GM18951 (cell line): ENCODE data around the gene MCF2L.
"Not testable (repeated sequence)": the region's sequence is repeated elsewhere in the genome, so short reads cannot be mapped to it uniquely, and the experiment has no call there.

Experiments
- POLR2A ChIP-seq: IDR thresholded peaks from 4 replicates; pipeline ENCODE4 v1.6.1; 2011; ENCODE audit warnings: mild to moderate bottlenecking; ENCODE audit not compliant: insufficient read length, insufficient read depth; ENCODE audit errors: extremely low read depth
- in situ Hi-C: fragments of 300-500 bp; cut with MboI; formaldehyde crosslinking; loops from one replicate; pipeline ENCODE4 v1.12.0; 2022; ENCODE audit warnings: low sequenced_read_pairs, mixed read lengths, inconsistent platforms; ENCODE audit not compliant: unreplicated experiment

MCF2L gene

GRCh38 chr13:113105921-113106452, 137.0 kb downstream of the MCF2L start:
- in situ Hi-C loops = no loop called here
- no peak for TF ChIP-seq POLR2A

DNA sequence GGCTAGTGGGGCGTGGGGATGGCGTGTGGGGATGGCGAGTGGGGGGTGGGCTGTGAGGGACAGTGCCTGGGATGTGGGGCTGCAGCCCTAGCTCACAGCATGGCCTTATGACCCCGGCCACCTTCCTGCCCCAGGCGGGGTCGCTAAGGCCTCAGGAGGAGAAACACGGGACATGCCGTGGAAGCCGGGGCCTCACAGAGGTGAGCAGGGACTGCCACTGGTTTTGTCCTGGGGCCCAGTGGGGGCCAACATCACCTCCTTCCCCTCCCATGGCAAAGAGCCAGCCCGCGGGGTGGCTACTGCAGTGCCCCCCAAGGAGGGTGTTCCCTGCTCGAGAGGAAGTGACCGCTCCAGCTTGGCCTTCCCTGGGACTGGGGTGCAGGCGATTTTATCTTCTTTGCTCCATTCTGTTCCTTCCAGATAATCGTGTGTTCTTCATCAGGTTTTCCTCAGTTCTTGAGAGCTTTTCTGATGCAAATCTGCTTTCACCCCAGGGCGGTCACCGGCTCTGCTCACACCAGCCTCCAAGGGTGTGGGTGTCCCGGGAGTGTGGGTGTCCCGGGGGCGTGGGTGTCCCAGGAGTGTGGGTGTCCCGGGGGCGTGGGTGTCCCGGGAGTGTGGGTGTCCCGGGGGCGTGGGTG, 137.8 kb downstream of the MCF2L start:
- in situ Hi-C loops = no loop called here
- TF ChIP-seq POLR2A = no peak

DNA sequence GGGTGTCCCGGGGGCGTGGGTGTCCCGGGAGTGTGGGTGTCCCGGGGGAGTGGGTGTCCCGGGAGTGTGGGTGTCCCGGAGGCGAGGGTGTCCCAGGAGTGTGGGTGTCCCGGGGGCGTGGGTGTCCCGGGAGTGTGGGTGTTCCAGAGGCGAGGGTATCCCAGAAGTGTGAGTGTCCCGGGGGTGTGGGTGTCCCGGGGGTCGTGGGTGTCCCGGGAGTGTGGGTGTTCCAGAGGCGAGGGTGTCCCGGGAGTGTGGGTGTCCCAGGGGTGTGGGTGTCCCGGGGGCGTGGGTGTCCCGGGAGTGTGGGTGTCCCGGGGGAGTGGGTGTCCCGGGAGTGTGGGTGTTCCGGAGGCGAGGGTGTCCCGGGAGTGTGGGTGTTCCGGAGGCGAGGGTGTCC, 139.5 kb downstream of the MCF2L start:
- in situ Hi-C loops = not testable (repeated sequence)

DNA sequence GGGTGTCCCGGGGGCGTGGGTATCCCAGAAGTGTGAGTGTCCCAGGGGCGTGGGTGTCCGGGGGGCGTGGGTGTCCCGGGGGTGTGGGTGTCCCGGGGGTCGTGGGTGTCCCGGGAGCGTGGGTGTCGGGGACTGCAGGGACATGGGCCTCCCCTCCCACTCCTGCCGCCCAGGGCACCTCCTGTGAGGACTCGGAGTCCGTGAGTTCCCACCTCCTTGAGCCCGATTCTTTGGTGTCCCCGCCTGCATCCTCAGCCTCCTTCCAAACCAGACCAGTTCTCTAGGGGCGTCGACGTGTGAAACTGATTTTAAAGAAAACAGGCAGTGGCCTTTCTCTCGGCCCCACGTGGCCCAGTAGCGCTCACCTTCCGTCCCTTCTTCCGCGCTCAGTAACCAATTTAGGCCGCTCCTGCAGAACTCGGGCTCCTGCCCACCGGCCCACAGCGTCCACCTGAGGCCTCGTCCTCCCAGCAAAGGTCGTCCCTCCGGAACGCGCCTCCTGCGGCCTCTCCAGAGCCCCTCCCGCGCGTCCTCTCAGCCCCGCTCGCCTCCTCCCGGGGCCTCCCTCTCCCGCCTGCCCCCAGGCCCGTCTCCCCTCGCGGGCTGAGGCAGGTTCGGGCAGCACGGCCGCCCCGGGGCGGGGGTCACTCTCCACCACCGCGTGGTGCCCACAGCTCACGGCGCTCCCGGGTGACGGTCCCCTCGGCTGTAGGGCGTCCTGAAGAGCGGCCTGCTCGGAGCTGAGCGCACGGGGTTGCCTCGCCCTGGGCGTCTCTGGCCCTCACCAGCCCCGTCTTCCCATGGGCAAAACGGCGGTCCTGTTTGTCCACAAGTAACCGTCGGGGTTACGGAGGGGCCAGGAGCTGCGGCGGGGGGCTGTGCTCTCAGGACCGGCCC, 140.4 kb downstream of the MCF2L start:
- TF ChIP-seq POLR2A = no peak
- in situ Hi-C loops = no loop called here

- TF ChIP-seq POLR2A = no peak
- in situ Hi-C loops = no loop called here
These were observed 141.2 kb downstream of the MCF2L start for GRCh38 chr13:113110048-113110851.

- in situ Hi-C loops = no loop called here
These were observed 141.9 kb downstream of the MCF2L start for GRCh38 chr13:113110852-113111315.

DNA sequence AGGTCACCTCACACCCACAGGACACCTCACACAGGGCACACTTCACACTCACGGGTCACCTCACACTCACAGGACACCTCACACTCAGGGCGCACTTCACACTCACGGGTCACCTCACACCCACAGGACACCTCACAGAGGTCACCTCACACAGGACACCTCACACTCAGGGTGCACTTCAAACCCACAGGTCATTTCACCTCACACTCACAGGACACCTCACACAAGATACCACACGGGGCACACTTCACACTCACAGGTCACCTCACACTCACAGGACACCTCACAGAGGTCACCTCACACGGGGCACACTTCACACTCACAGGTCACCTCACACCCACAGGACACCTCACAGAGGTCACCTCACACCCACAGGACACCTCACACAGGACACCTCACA, 142.8 kb downstream of the MCF2L start:
- in situ Hi-C loops = not testable (repeated sequence)

More at GRCh38 chr13:113110852-113111315, 141.9 kb downstream of the MCF2L start:
- no peak for TF ChIP-seq POLR2A

GRCh38 chr13:113112475-113112874, 143.5 kb downstream of the MCF2L start:
- in situ Hi-C loops = not testable (repeated sequence)

DNA sequence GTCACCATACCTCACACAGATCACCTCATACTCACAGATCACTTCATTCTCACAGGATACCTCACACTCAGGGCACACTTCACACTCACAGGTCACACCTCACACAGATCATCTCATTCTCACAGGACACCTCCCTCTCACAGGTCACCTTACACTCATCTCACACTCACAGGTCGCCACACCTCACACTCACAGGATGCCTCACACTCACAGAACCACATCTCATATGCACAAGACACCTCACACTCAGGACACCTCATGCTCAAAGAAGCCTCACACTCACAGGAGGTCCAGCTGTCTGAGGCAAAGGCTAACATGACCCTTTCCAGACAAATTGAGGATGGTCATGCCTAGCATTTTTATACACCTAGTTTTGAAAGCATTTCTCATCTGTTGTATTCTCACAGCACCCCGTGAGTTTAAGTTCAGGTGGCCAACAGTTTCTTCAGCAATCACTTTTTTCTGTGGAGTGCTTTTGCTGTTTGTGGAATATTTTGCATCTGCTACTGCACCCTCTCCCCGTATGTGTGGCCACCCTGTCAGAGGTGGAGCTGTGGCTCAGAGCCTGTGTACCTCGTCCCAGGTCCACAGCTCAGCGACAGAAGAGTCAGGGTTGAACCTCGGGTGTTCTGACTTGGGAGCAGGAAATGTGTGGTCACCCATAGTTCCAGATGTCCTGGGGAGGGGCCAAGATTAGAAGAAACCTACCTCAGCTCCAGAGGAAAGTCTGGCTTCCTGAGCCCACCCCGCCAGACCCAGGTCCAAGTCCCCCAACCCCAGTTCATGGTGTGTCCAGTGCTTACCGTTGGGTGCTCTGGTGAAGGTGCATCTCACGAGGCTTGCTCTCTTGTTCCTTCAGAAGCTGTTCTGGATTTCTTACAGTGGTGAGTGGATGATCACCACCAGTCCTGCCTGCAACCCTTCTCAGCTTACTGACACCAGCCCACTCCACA, 144.2 kb downstream of the MCF2L start:
- TF ChIP-seq POLR2A = no peak
- in situ Hi-C loops = no loop called here

GRCh38 chr13:113113846-113114271, 144.8 kb downstream of the MCF2L start:
- no peak for TF ChIP-seq POLR2A

DNA sequence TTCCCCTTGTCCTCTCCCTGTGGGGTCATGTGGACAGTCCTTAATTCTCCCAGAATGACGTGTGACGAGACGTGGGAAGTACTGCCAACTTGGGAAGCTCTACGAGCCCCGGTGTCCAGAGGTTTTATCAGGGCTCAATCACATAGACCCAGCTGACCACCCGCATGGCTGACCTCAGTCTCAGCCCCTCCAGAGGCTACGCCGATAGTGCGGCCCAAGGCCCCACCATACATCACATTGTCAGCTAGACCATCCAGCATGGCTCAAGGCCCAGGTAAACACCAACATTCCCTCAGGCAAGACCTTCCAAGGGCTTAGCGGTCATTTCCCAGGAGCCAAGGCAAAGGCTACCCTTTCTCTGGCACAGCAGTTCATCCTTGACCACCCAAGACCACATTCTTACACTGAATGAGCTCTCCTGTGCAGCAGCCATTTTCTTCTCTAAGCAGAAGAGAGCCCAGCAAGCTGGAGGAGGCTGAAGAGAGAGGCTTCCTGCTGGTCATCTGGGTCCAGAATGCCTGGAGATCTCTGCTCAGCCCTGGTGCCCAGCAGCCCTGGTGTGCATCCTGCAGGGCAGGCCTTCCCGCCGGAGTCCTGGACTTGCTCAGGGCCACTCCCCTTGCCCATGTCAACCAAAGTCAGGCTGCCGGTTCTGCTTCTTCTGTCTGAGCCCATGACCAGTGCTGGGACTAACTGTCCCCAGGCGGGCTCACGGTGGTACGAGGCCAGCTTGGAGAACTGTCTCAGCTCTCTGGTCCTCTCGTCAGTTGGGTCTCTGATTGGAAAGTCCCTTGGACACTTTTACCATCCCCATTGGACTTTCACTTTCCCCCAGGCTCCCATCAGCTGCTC, 145.7 kb downstream of the MCF2L start:
- TF ChIP-seq POLR2A = no peak
- in situ Hi-C loops = no loop called here

More at GRCh38 chr13:113113846-113114271, 144.8 kb downstream of the MCF2L start:
- in situ Hi-C loops = no loop called here
